B cell (primary cell): ENCODE data around the gene ANKRD65. TPM values are rescaled to one million over a fixed set of nuclear protein-coding genes. Genes with fewer than 3 reads are reported as not detected.
A peak's percentile ranks its signal among the peaks of the same experiment; 100 is the strongest.

Experiments
- ATAC-seq: fragments of 200-7000 bp; cut with Tn5 transposase; one replicate; pipeline ENCODE4 v1.10.0; 2021; ENCODE audit warnings: low read depth, mild to moderate bottlenecking, moderate number of reproducible peaks, moderate library complexity
- CTCF ChIA-PET: fragments of 350-600 bp; sonication (Branson Sonifier 250); formaldehyde crosslinking; loops from one replicate; lab custom pipeline; 2021; ENCODE audit warnings: antibody characterized with exemption, inconsistent platforms; lab: Charles Lee
- POLR2A ChIA-PET: fragments of 350-600 bp; sonication (Branson Sonifier 250); formaldehyde crosslinking; loops from one replicate; lab custom pipeline; 2021; ENCODE audit warnings: antibody characterized with exemption; lab: Charles Lee
- DNase-seq: peaks from one replicate; pipeline ENCODE4 v3.0.0; 2013
- H2AFZ ChIP-seq: 2 replicates; pipeline ENCODE4 v1.6.1; 2012; ENCODE audit warnings: mild to moderate bottlenecking, low read depth, low read length; ENCODE audit not compliant: insufficient read depth, poor library complexity, severe bottlenecking
- H3K27ac ChIP-seq, 2 donors: 1 replicate in 1 of 2; 2 replicates in 1 of 2; pipeline ENCODE4 v1.5.1; 2012 to 2013; ENCODE audit warnings: low read length in 2 of 2, mild to moderate bottlenecking in 2 of 2, moderate library complexity in 1 of 2
- H3K27me3 ChIP-seq, 4 experiments: fragments of 200-600 bp in 1 of 4; sonication (generic) in 1 of 4; replicated peaks in 1 of 4; 1 replicate in 2 of 4; 2 replicates in 2 of 4; pipeline versions ENCODE4 v1.6.1 to v1.7.0; 2013 to 2016; ENCODE audit warnings: low read length in 3 of 4, mild to moderate bottlenecking in 2 of 4, mixed read lengths in 1 of 4, moderate library complexity in 1 of 4; ENCODE audit not compliant: insufficient read depth in 4 of 4, control insufficient read depth in 3 of 4; ENCODE audit errors: control extremely low read depth in 1 of 4
- H3K36me3 ChIP-seq, 2 experiments: replicated peaks in 1 of 2; 1 replicate in 1 of 2; 2 replicates in 1 of 2; pipeline versions ENCODE4 v1.6.1 to v1.7.1; 2013; ENCODE audit warnings: low read length in 1 of 2; ENCODE audit not compliant: insufficient read depth in 2 of 2, control insufficient read depth in 1 of 2; ENCODE audit errors: control extremely low read depth in 1 of 2, extremely low read depth in 1 of 2
- H3K4me1 ChIP-seq, 2 donors: fragments of 200-600 bp in 1 of 2; sonication (generic) in 1 of 2; 1 replicate in 1 of 2; 2 replicates in 1 of 2; pipeline versions ENCODE4 v1.5.1 to v1.6.1; 2013 to 2017; ENCODE audit warnings: low read length in 2 of 2; ENCODE audit not compliant: control insufficient read depth in 2 of 2, insufficient read depth in 2 of 2
- H3K4me2 ChIP-seq: replicated peaks from 2 replicates; pipeline ENCODE3; 2012; ENCODE audit warnings: mild to moderate bottlenecking, low read depth, low read length; ENCODE audit not compliant: poor library complexity, severe bottlenecking
- H3K4me3 ChIP-seq, 5 experiments: fragments of 200-600 bp in 1 of 5; sonication (generic) in 1 of 5; 1 replicate in 3 of 5; 2 replicates in 2 of 5; pipeline versions ENCODE4 v1.5.1 to v1.7.0; 2011 to 2016; ENCODE audit warnings: low read length in 4 of 5, mild to moderate bottlenecking in 4 of 5, low read depth in 2 of 5, control low read depth in 1 of 5, moderate library complexity in 1 of 5; ENCODE audit not compliant: insufficient read depth in 1 of 5; ENCODE audit errors: control extremely low read depth in 1 of 5, extremely low read depth in 1 of 5
- H3K79me2 ChIP-seq: fragments of 200-600 bp; sonication (generic); one replicate; pipeline ENCODE4 v1.6.0; 2016; ENCODE audit warnings: low read length; ENCODE audit not compliant: control insufficient read depth, insufficient read depth
- H3K9ac ChIP-seq: fragments of 200-600 bp; sonication (generic); 2 replicates; pipeline ENCODE4 v1.6.1; 2017; ENCODE audit warnings: mild to moderate bottlenecking, low read length, moderate library complexity
- H3K9me3 ChIP-seq, 3 donors: one replicate each; pipeline versions ENCODE4 v1.6.1 to v1.7.1; 2013; ENCODE audit warnings: low read length in 2 of 3; ENCODE audit not compliant: control insufficient read depth in 2 of 3, insufficient read depth in 1 of 3; ENCODE audit errors: control extremely low read depth in 1 of 3
- H4K20me1 ChIP-seq: 2 replicates; pipeline ENCODE4 v1.6.0; 2012; ENCODE audit warnings: mild to moderate bottlenecking, low read length; ENCODE audit not compliant: insufficient read depth, control insufficient read depth, poor library complexity, severe bottlenecking
- H3K27ac Mint-ChIP-seq: one replicate; pipeline ENCODE4 v1.8.0; 2021; ENCODE audit warnings: mixed read lengths
- H3K27me3 Mint-ChIP-seq: one replicate; pipeline ENCODE4 v1.8.0; 2021; ENCODE audit warnings: mixed read lengths
- H3K4me1 Mint-ChIP-seq: one replicate; pipeline ENCODE4 v1.8.0; 2021; ENCODE audit warnings: mixed read lengths
- H3K4me3 Mint-ChIP-seq: one replicate; pipeline ENCODE4 v1.8.0; 2021; ENCODE audit warnings: mixed read lengths
- H3K9me3 Mint-ChIP-seq: one replicate; pipeline ENCODE4 v1.8.0; 2022; ENCODE audit warnings: mixed read lengths; ENCODE audit not compliant: insufficient read depth
- EZH2 ChIP-seq: IDR thresholded peaks from 2 replicates; pipeline ENCODE4 v1.6.1; 2012; ENCODE audit warnings: borderline replicate concordance, low read depth, mild to moderate bottlenecking, moderate library complexity, low read length; ENCODE audit not compliant: insufficient read depth, poor library complexity, severe bottlenecking
- WGBS: methylation state at CpG from one replicate; pipeline ENCODE4 v1.1.5; 2013; ENCODE audit warnings: missing lambda C conversion rate; ENCODE audit not compliant: insufficient coverage; 5-methylcytosine and 5-hydroxymethylcytosine counted together
- intact Hi-C: fragments of 100-400 bp; cut with micrococcal nuclease; formaldehyde crosslinking; loops from one replicate; pipeline ENCODE4 v1.10.0; 2022
- polyA plus RNA-seq: library from polyadenylated mRNA; depleted of rRNA; stranded (reverse); fragments of >200 nt; gene quantifications from 2 replicates; pipeline ENCODE4 v1.2.3, GENCODE V29; 2012
- total RNA-seq, 2 donors: library from RNA; stranded (reverse); fragments of 120-200 nt in 1 of 2; gene quantifications; 1 replicate in 1 of 2; 2 replicates in 1 of 2; pipeline versions ENCODE4 v1.2.3 to v1.2.4, GENCODE V29; 2013 to 2022
- TF ChIP-seq, protein P1 (sequence below): fragments of 200-600 bp; IDR thresholded peaks from one replicate; pipeline ENCODE4 v1.8.0; 2022; ENCODE audit warnings: antibody characterized with exemption, mild to moderate bottlenecking

Gene ANKRD65
- total and polyA plus RNA-seq, 2 donors (not counting 1 experiment from before 2014, with no cell fraction given): 0.12 TPM; not detected in 1

DNA sequence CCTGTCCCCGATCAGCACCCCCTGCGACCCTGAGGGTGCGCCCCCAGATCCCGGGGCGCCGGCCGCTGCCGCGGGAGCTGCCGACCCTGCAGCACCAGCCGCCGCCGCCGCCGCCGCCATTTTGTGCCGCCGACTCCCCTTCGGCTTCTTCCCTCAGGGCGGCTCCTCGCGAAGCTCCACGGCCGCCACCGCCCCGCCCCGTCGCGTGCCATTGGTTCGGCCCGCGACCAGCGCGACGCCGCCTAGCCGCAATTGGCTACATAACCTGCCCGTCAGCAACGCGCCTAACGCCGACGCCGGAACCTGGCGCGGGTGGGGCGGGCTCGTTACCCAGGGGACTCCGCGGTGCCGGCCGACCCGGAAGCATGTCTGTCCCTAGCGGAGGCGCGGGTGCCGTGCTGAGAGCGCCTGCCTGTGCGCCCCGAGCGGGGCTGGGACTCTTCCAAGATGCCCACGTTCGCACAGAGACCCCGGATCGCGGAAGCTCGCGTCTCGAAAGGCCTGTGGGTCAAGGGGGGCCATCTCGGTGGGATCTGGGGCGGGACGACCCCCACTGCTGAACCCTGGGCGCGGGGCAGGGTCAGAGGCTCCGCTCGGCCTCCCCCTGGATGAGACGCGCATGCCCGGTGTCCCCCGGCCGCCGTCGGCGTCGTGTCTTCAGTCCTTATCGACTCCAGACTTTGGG lies 21.7 kb downstream of the ANKRD65 start, which contains the start of gene CCNL2:
CCNL2 (minus strand) TSS at position 149 of the 685 bp plus-strand sequence; CDS start at position 120, 29 bp downstream.
- Histone ChIP-seq H3K27me3 (no peaks in the 10 kb centered on the region), H4K20me1 (peaks cover 21% of the 10 kb centered on the region), H2AFZ (peak within 1 kb of the TSS; percentile 87), H3K4me1 (peaks cover 23 to 29% of the 10 kb centered on the region in 2 donors), H3K4me2 (peak within 1 kb of the TSS; percentile 91), H3K36me3 (peaks cover 0 to 46% of the 10 kb centered on the region in 2 experiments), H3K4me3 (peak within 1 kb of the TSS; percentile 79 to 96 (median 92)), H3K9ac (peak within 1 kb of the TSS; percentile 90), H3K79me2 (peaks cover 58% of the 10 kb centered on the region), H3K27ac (peak within 1 kb of the TSS; percentile 70 to 85), H3K9me3 (no peaks in the 10 kb centered on the region)
- ChIA-PET CTCF (interaction anchor here (0.7 to 2.3 kb wide), 10 partner anchors 8 to 511 kb away, joined by 3 to 12 read pairs (median 4); partner anchors contain the start of genes AURKAIP1 and MRPL20), POLR2A (interaction anchor here (0.6 to 2.0 kb wide), 8 partner anchors 8 to 509 kb away, joined by 3 to 23 read pairs (median 4); partner anchors contain the start of genes AURKAIP1, MRPL20 and UBE2J2)
- Mint-ChIP-seq H3K9me3 (no peaks in the 10 kb centered on the region), H3K4me3 (peak within 1 kb of the TSS; percentile 94), H3K27ac (peak within 1 kb of the TSS; percentile 91), H3K4me1 (peaks cover 49% of the 10 kb centered on the region), H3K27me3 (no peaks in the 10 kb centered on the region)
- intact Hi-C loops: loop anchor here (1.0 kb wide), 3 partner anchors 8 to 216 kb away; partner anchors contain the start of genes AURKAIP1, MIB2 and MRPL20
- no peak for TF ChIP-seq EZH2
- TF ChIP-seq, protein P1, sequence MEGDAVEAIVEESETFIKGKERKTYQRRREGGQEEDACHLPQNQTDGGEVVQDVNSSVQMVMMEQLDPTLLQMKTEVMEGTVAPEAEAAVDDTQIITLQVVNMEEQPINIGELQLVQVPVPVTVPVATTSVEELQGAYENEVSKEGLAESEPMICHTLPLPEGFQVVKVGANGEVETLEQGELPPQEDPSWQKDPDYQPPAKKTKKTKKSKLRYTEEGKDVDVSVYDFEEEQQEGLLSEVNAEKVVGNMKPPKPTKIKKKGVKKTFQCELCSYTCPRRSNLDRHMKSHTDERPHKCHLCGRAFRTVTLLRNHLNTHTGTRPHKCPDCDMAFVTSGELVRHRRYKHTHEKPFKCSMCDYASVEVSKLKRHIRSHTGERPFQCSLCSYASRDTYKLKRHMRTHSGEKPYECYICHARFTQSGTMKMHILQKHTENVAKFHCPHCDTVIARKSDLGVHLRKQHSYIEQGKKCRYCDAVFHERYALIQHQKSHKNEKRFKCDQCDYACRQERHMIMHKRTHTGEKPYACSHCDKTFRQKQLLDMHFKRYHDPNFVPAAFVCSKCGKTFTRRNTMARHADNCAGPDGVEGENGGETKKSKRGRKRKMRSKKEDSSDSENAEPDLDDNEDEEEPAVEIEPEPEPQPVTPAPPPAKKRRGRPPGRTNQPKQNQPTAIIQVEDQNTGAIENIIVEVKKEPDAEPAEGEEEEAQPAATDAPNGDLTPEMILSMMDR: peak; percentile 67
- DNase-seq: peak; percentile 99
- under 1% methylated on average over 86 of the region's 86 CpGs for WGBS
- ATAC-seq: peak; percentile 96
